Fibroblast of peridontal ligament (primary cell): Measurements from ENCODE around the gene LCP2.

ENCODE experiments used
- DNase-seq: peaks from one replicate; pipeline ENCODE4 v3.0.0-alpha.2; 2010; ENCODE audit errors: extremely low read depth

LCP2 gene

GRCh38 chr5:170296036-170296934 is 1.3 kb downstream of the LCP2 start:
- DNase-seq, result no peak

GRCh38 chr5:170294556-170294955 is 3.0 kb downstream of the LCP2 start:
- no peak for DNase-seq

GRCh38 chr5:170294057-170294456 is 3.5 kb downstream of the LCP2 start:
- DNase-seq, result no peak

GRCh38 chr5:170293273-170293672 is 4.3 kb downstream of the LCP2 start:
- no peak for DNase-seq

GRCh38 chr5:170292179-170293104 is 5.1 kb downstream of the LCP2 start:
- no peak for DNase-seq

- DNase-seq, result no peak
Measured at GRCh38 chr5:170290498-170290897, 7.1 kb downstream of the LCP2 start.

GRCh38 chr5:170289764-170290163 is 7.8 kb downstream of the LCP2 start:
- no peak for DNase-seq

- DNase-seq, result no peak
Measured at GRCh38 chr5:170289121-170289520, 8.5 kb downstream of the LCP2 start.

GRCh38 chr5:170288551-170288950 is 9.0 kb downstream of the LCP2 start:
- no peak for DNase-seq

- no peak for DNase-seq
Measured at GRCh38 chr5:170288151-170288550, 9.4 kb downstream of the LCP2 start.

- no peak for DNase-seq
Measured at GRCh38 chr5:170287532-170287931, 10.0 kb downstream of the LCP2 start.

- no peak for DNase-seq
Measured at GRCh38 chr5:170286386-170286925, 11.1 kb downstream of the LCP2 start.

- no peak for DNase-seq
Measured at GRCh38 chr5:170285181-170285580, 12.4 kb downstream of the LCP2 start.

GRCh38 chr5:170284231-170284630 is 13.3 kb downstream of the LCP2 start:
- DNase-seq, result no peak

- no peak for DNase-seq
Measured at GRCh38 chr5:170283296-170283695, 14.3 kb downstream of the LCP2 start.

- no peak for DNase-seq
Measured at GRCh38 chr5:170280011-170280493, 17.5 kb downstream of the LCP2 start.

GRCh38 chr5:170279459-170279817 is 18.1 kb downstream of the LCP2 start:
- no peak for DNase-seq

- no peak for DNase-seq
Measured at GRCh38 chr5:170278611-170279458, 18.7 kb downstream of the LCP2 start.

GRCh38 chr5:170277867-170278281 is 19.7 kb downstream of the LCP2 start:
- DNase-seq, result no peak

- DNase-seq, result no peak
Measured at GRCh38 chr5:170276140-170276539, 21.4 kb downstream of the LCP2 start.

GRCh38 chr5:170275376-170275994 is 22.1 kb downstream of the LCP2 start:
- DNase-seq, result no peak
